K562 (cell line): ENCODE measurements around the gene UBE2S. TPM values are rescaled to one million over a fixed set of nuclear protein-coding genes. Genes with fewer than 3 reads are reported as not detected.

Source experiments
- ATAC-seq: fragments of 200-7000 bp; cut with Tn5 transposase; 3 replicates; pipeline ENCODE4 v1.9.1; 2020; ENCODE audit warnings: moderate library complexity
- BruUV-seq: library from RNA; stranded (reverse); fragments of 400-500 nt; replicated peaks from 2 replicates; lab custom pipeline; 2021; lab: Mats Ljungman, UMichigan
- CTCF ChIA-PET: fragments of 300-600 bp; formaldehyde crosslinking; extraction: SDS; loops from one replicate; lab custom pipeline; 2021; ENCODE audit warnings: low intra/inter-chr PET ratio; lab: Yijun Ruan, JAX
- POLR2A ChIA-PET: fragments of 300-600, 350-650 bp; sonication (Branson Sonifier 250); formaldehyde crosslinking; extraction: SDS; loops from one replicate; lab custom pipeline; 2021; ENCODE audit warnings: antibody characterized with exemption, inconsistent platforms; lab: Yijun Ruan, JAX
- DNase-seq, 4 experiments: peaks; one replicate each; pipeline versions ENCODE4 v3.0.0 to v3.0.0-alpha.2; 2011 to 2018; ENCODE audit warnings: low spot score in 3 of 4, mixed read lengths in 3 of 4; ENCODE audit errors: extremely low read depth in 1 of 4
- FAIRE-seq: peaks from 2 replicates; lab custom pipeline; 2011; peaks lifted over from hg19 to GRCh38; lab: Jason Lieb, UNC
- H2AFZ ChIP-seq: 2 replicates; pipeline ENCODE4 v1.6.0; 2011; ENCODE audit warnings: low read depth, low read length, control low read depth, inconsistent platforms
- H3K27ac ChIP-seq: fragments of 200-600 bp; 3 replicates; pipeline ENCODE4 v1.8.0; 2011; ENCODE audit warnings: low read depth, mild to moderate bottlenecking, control low read depth, inconsistent platforms, low read length, moderate library complexity, mixed read lengths; ENCODE audit errors: extremely low read depth
- H3K27me3 ChIP-seq, 2 experiments: fragments of 300-600 bp in 1 of 2; 2 replicates in 1 of 2; 3 replicates in 1 of 2; pipeline versions ENCODE4 v1.6.0 to v1.8.0; 2011; ENCODE audit warnings: inconsistent platforms in 2 of 2, low read length in 2 of 2, mild to moderate bottlenecking in 1 of 2, mixed read lengths in 1 of 2, moderate library complexity in 1 of 2; ENCODE audit not compliant: control insufficient read depth in 2 of 2, insufficient read depth in 2 of 2
- H3K36me3 ChIP-seq: fragments of 300-600 bp; 3 replicates; pipeline ENCODE4 v1.8.0; 2011; ENCODE audit warnings: mild to moderate bottlenecking, low read length, inconsistent platforms; ENCODE audit not compliant: control insufficient read depth, insufficient read depth
- H3K4me1 ChIP-seq, 2 experiments: fragments of 200-600 bp in 1 of 2; replicated peaks in 1 of 2; 2 replicates in 1 of 2; 3 replicates in 1 of 2; pipeline versions ENCODE4 v1.5.1 to v1.8.0; 2011; ENCODE audit warnings: inconsistent platforms in 2 of 2, low read length in 2 of 2, mild to moderate bottlenecking in 1 of 2, mixed read lengths in 1 of 2, moderate library complexity in 1 of 2; ENCODE audit not compliant: control insufficient read depth in 2 of 2, insufficient read depth in 2 of 2
- H3K4me2 ChIP-seq: 2 replicates; pipeline ENCODE4 v1.6.1; 2011; ENCODE audit warnings: low read length, control low read depth, inconsistent platforms, mixed read lengths; ENCODE audit not compliant: insufficient read depth
- H3K4me3 ChIP-seq: fragments of 200-600 bp; sonication (generic), shearing (Covaris generic); 2 replicates; pipeline ENCODE4 v1.5.1; 2016; ENCODE audit warnings: control low read depth, inconsistent platforms
- H3K79me2 ChIP-seq: fragments of 200-600 bp; 3 replicates; pipeline ENCODE4 v1.8.0; 2011; ENCODE audit warnings: low read length, inconsistent platforms; ENCODE audit not compliant: control insufficient read depth, insufficient read depth
- H3K9ac ChIP-seq, 2 experiments: 2 replicates each; pipeline versions ENCODE4 v1.6.0 to v1.6.1; 2011; ENCODE audit warnings: low read depth in 2 of 2, low read length in 2 of 2, control low read depth in 1 of 2, inconsistent platforms in 1 of 2, mild to moderate bottlenecking in 1 of 2, mixed read lengths in 1 of 2; ENCODE audit not compliant: insufficient read depth in 1 of 2
- H3K9me1 ChIP-seq: one replicate; pipeline ENCODE4 v1.6.0; 2011; ENCODE audit warnings: inconsistent platforms, mild to moderate bottlenecking, low read length, moderate library complexity; ENCODE audit not compliant: control insufficient read depth, insufficient read depth
- H3K9me3 ChIP-seq: replicated peaks from 2 replicates; pipeline ENCODE4 v1.5.1; 2011; ENCODE audit warnings: low read depth, low read length, inconsistent platforms; ENCODE audit not compliant: control insufficient read depth, insufficient read depth
- H4K20me1 ChIP-seq: replicated peaks from 2 replicates; pipeline ENCODE4 v1.6.1; 2011; ENCODE audit warnings: low read length, inconsistent platforms, mixed read lengths; ENCODE audit not compliant: control insufficient read depth, insufficient read depth
- CEBPB ChIP-seq: fragments of 450-650 bp; IDR thresholded peaks from 2 replicates; pipeline ENCODE4 v1.6.1; 2016; ENCODE audit warnings: missing genetic modification characterization, missing compliant biosample characterization
- CEBPG ChIP-seq, 3 experiments: fragments of 200-800 bp in 1 of 3; sonication (Bioruptor generic) in 1 of 3; sonication (generic) in 1 of 3; formaldehyde crosslinking in 1 of 3; IDR thresholded peaks in 2 of 3; conservative IDR thresholded peaks in 1 of 3; 2 replicates each; pipeline versions ENCODE4 v1.6.1 to v1.8.0; 2016 to 2022; ENCODE audit warnings: missing compliant biosample characterization in 2 of 3, missing genetic modification characterization in 2 of 3, mild to moderate bottlenecking in 1 of 3, missing genetic modification reagents in 1 of 3
- RBM14 ChIP-seq: fragments of 200-400 bp; formaldehyde crosslinking; IDR thresholded peaks from 2 replicates; pipeline ENCODE4 v1.6.1; 2018; ENCODE audit warnings: low read depth, mild to moderate bottlenecking, low read length, moderate library complexity, borderline replicate concordance; ENCODE audit not compliant: insufficient read depth
- THRAP3 ChIP-seq: fragments of 450-650 bp; IDR thresholded peaks from 2 replicates; pipeline ENCODE4 v1.6.1; 2016; ENCODE audit warnings: mild to moderate bottlenecking, inconsistent platforms, borderline replicate concordance
- ZNF143 ChIP-seq: sonication (generic); formaldehyde crosslinking; IDR thresholded peaks from 2 replicates; pipeline ENCODE4 v1.9.0; 2022; ENCODE audit warnings: mild to moderate bottlenecking, missing genetic modification reagents
- WGBS: fragments of 100-300 bp; shearing (Covaris generic); methylation state at CpG from one replicate; pipeline ENCODE4 v1.1.6; 2016; ENCODE audit warnings: low coverage, mixed read lengths; ENCODE audit not compliant: insufficient coverage; ENCODE audit errors: missing lambda C conversion rate; 5-methylcytosine and 5-hydroxymethylcytosine counted together
- in situ Hi-C: fragments of 300-500 bp; cut with MboI; formaldehyde crosslinking; loops from 4 replicates; pipeline ENCODE4 v1.15.0; 2018; ENCODE audit warnings: inconsistent platforms, mixed read lengths
- intact Hi-C: fragments of 100-400 bp; cut with micrococcal nuclease; formaldehyde crosslinking; loops from 2 replicates; pipeline ENCODE4 v1.14.2; 2022
- polyA plus RNA-seq, 8 experiments: library from polyadenylated mRNA; depleted of rRNA in 4 of 8; stranded (reverse) in 5 of 8; unstranded in 3 of 8; fragments of >200 nt; fragmentation: Nextera tagmentation in 2 of 8; fragmentation: Illumina TruSeq in 1 of 8; extraction: Ambion mirVana in 2 of 8; extraction: Trizol in 1 of 8; gene quantifications; 2 replicates each; pipeline versions ENCODE4 v1.2.1 to v1.2.3, GENCODE V29; 2011 to 2014; ENCODE audit warnings: inconsistent platforms in 1 of 8, missing spikeins in 1 of 8
- total RNA-seq, 7 experiments: library from RNA; depleted of rRNA in 6 of 7; stranded (reverse); fragments of >200 nt in 6 of 7; fragmentation: Illumina TruSeq in 2 of 7; extraction: Trizol in 2 of 7; gene quantifications; 2 replicates each; pipeline versions ENCODE4 v1.2.1 to v1.2.3, GENCODE V29; 2011 to 2021; ENCODE audit warnings: low replicate concordance in 1 of 7
- TF ChIP-seq, protein P1 (sequence below): sonication (generic); formaldehyde crosslinking; IDR thresholded peaks from 2 replicates; pipeline ENCODE4 v1.8.1; 2023; ENCODE audit warnings: mild to moderate bottlenecking, missing genetic modification reagents
- TF ChIP-seq, protein P2 (sequence below), 2 experiments: fragments of 450-650 bp in 1 of 2; sonication (generic) in 1 of 2; formaldehyde crosslinking in 1 of 2; IDR thresholded peaks in 1 of 2; conservative IDR thresholded peaks in 1 of 2; 2 replicates each; pipeline versions ENCODE4 v1.6.1 to v1.8.1; 2016 to 2023; ENCODE audit warnings: mild to moderate bottlenecking in 2 of 2, moderate library complexity in 2 of 2, inconsistent platforms in 1 of 2, missing genetic modification reagents in 1 of 2
- TF ChIP-seq, protein P3 (sequence below), 2 experiments: fragments of 450-650 bp; IDR thresholded peaks; 2 replicates each; pipeline ENCODE4 v1.6.1; 2016; ENCODE audit warnings: mild to moderate bottlenecking in 2 of 2, borderline replicate concordance in 1 of 2, low read depth in 1 of 2, moderate library complexity in 1 of 2

Gene UBE2S
- total and polyA plus RNA-seq, 9 of the 15 experiments (the other 6 are each of a cell fraction or from before 2014, with no cell fraction given), result 1.5 to 1,305 (median 157) TPM

DNA sequence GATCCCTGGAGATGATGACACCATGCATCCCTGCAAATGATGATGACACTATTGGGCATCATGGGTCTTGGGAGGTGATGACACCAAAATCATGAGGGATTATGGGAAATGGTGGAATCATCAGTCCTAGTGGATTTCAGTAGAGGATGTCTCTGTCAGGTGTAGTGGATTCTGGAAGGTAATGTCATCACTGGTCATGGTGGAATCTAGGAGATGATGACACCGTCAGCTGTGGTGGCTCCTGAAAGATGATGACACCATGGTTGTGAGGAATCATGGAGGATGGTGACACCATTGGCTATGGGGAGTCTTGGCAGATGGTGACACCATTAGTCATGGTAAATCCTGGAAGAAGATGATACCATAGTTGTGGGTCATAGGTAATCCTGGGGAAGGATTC, 23.6 kb upstream of the UBE2S start:
- Histone ChIP-seq H3K36me3 (no peaks in the 10 kb centered on the region), H3K79me2 (no peaks in the 10 kb centered on the region), H3K4me3 (no peak overlapping the region), H3K9me3 (no peaks in the 10 kb centered on the region), H3K9me1 (no peaks in the 10 kb centered on the region), H3K4me2 (no peak overlapping the region), H3K27me3 (peaks cover 0 to 13% of the 10 kb centered on the region in 2 experiments; a peak in 2 of 5 replicates), H3K4me1 (peaks cover 0 to 10% of the 10 kb centered on the region in 2 experiments; a peak in 1 of 5 replicates), H3K9ac (no peak overlapping the region), H2AFZ (no peak overlapping the region), H4K20me1 (peaks cover 4% of the 10 kb centered on the region; the same call in 1 of the 2 replicates), H3K27ac (no peak overlapping the region)
- BruUV-seq, result no TSS peak
- ChIA-PET CTCF (no interaction called here), POLR2A (interaction anchor here (0.5 kb wide), 1 partner anchor 92 kb away, joined by 3 read pairs; the partner anchor contains the start of gene KMT5C)
- no peak for ATAC-seq
- no peak for FAIRE-seq
- intact Hi-C loops, result no loop called here
- TF ChIP-seq, protein P1, sequence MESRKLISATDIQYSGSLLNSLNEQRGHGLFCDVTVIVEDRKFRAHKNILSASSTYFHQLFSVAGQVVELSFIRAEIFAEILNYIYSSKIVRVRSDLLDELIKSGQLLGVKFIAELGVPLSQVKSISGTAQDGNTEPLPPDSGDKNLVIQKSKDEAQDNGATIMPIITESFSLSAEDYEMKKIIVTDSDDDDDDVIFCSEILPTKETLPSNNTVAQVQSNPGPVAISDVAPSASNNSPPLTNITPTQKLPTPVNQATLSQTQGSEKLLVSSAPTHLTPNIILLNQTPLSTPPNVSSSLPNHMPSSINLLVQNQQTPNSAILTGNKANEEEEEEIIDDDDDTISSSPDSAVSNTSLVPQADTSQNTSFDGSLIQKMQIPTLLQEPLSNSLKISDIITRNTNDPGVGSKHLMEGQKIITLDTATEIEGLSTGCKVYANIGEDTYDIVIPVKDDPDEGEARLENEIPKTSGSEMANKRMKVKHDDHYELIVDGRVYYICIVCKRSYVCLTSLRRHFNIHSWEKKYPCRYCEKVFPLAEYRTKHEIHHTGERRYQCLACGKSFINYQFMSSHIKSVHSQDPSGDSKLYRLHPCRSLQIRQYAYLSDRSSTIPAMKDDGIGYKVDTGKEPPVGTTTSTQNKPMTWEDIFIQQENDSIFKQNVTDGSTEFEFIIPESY (CRISPR knock-in tag), result no peak
- TF ChIP-seq CEBPG (CRISPR knock-in tag; IDR thresholded peaks at IDR 0.05), result no peak
- peak in 1 of 2 experiments; percentile 39; a peak in 1 of 4 replicates for TF ChIP-seq CEBPG (tag; conservative IDR thresholded peaks at IDR 0.05 in 1 of 2, IDR thresholded peaks at IDR 0.05 in 1 of 2)
- TF ChIP-seq CEBPB (tag), result 0 out of 2 replicates have a peak, but pooled peaks have one; percentile 11
- peak; percentile 41; the same call in 1 of the 2 replicates for TF ChIP-seq ZNF143 (CRISPR knock-in tag)
- TF ChIP-seq THRAP3, result no peak
- TF ChIP-seq, protein P2, sequence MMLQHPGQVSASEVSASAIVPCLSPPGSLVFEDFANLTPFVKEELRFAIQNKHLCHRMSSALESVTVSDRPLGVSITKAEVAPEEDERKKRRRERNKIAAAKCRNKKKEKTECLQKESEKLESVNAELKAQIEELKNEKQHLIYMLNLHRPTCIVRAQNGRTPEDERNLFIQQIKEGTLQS (IDR thresholded peaks at IDR 0.05), result peak; percentile 82
- TF ChIP-seq, protein P2 (CRISPR knock-in tag; conservative IDR thresholded peaks at IDR 0.05), result no peak
- no peak for TF ChIP-seq RBM14
- TF ChIP-seq, protein P3, sequence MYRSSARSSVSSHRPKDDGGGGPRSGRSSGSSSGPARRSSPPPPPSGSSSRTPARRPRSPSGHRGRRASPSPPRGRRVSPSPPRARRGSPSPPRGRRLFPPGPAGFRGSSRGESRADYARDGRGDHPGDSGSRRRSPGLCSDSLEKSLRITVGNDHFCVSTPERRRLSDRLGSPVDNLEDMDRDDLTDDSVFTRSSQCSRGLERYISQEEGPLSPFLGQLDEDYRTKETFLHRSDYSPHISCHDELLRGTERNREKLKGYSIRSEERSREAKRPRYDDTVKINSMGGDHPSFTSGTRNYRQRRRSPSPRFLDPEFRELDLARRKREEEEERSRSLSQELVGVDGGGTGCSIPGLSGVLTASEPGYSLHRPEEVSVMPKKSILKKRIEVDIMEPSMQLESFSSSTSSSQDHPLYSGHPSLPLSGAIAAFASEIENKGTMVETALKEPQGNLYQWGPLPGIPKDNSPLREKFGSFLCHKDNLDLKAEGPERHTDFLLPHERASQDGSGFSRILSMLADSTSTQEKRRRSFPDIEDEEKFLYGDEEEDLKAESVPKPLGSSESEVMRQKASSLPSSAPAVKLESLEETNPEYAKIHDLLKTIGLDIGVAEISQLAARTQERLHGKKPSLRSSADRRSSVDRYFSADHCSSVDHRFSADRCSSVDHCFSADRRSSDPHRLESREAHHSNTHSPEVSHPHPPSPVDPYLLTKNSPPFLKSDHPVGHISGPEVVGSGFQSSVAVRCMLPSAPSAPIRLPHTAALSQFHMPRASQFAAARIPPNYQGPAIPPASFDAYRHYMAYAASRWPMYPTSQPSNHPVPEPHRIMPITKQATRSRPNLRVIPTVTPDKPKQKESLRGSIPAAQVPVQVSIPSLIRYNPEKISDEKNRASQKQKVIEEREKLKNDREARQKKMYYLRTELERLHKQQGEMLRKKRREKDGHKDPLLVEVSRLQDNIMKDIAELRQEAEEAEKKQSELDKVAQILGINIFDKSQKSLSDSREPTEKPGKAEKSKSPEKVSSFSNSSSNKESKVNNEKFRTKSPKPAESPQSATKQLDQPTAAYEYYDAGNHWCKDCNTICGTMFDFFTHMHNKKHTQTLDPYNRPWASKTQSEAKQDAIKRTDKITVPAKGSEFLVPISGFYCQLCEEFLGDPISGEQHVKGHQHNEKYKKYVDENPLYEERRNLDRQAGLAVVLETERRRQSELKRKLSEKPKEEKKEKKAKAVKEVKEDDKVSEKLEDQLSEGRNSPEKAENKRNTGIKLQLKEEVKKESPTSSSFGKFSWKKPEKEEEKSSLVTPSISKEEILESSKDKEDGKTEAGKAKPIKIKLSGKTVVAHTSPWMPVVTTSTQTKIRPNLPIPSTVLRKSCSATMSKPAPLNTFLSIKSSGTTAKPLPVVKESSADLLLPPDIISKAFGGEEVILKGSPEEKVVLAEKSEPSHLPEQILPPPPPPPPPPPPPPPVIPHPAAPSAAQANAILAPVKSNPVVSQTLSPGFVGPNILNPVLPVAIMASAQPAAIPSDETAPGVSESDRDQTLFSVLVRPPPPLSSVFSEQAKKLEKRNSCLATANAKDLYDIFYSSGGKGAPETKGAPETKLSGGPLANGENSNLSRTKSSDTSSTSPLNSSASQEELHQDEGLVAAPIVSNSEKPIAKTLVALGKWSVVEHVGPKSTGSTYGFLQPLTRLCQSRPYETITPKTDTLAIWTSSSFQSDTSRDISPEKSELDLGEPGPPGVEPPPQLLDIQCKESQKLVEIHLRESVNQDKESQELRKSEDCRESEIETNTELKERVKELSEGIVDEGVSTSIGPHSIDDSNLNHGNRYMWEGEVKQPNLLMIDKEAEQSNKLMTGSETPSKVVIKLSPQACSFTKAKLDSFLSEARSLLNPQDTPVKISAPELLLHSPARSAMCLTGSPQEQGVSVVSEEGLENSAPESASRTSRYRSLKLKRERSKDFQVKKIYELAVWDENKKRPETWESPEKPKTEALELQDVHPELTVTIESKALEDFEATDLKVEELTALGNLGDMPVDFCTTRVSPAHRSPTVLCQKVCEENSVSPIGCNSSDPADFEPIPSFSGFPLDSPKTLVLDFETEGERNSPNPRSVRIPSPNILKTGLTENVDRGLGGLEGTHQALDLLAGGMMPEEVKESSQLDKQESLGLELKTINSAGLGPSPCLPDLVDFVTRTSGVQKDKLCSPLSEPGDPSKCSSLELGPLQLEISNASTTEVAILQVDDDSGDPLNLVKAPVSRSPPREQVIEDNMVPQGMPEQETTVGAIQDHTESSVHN (IDR thresholded peaks at IDR 0.05; ENCODE audit: borderline replicate concordance in 1 of 2, low read depth in 1 of 2), result peak in 1 of 2 experiments; percentile 42; a peak in 1 of 4 replicates
- WGBS, result 0% methylated on average over 1 of the region's 1 CpG
- no peak for DNase-seq
- in situ Hi-C loops, result loop anchor here (25.0 kb wide), 1 partner anchor 769 kb away; the partner anchor contains the start of gene LILRB4
